WI38 (cell line): ENCODE data around the gene SDC3.

Experiments used
- H3K4me3 ChIP-seq: 2 replicates; pipeline ENCODE4 v1.5.1; 2011; ENCODE audit warnings: low read depth, mild to moderate bottlenecking, control low read depth, low read length
- TF ChIP-seq, protein P1 (sequence below): IDR thresholded peaks from 2 replicates; pipeline ENCODE4 v1.5.1; 2012; ENCODE audit warnings: low read depth, mild to moderate bottlenecking, control low read depth, low read length

The SDC3 gene

DNA sequence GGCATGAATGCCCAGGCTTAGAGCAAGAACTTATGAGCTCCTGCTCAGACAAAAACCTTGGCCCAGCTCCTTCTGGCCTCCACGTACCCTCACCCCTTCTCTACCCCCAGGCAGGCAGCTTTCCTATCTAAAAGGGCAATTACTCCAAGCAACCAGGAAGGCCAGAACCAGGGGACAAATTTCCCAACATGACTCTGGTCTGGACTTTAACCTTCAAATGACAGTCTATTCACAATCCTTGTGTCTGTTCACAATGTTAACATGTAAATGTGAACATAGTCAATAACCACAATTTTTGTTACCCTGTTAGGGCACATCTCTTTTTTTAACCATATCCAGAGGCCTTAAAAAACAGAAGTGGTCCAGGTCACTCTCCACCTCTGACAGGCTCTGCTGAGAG lies 86.6 kb downstream of the SDC3 start:
- H3K4me3 ChIP-seq: no peak overlapping the region
- TF ChIP-seq, protein P1, sequence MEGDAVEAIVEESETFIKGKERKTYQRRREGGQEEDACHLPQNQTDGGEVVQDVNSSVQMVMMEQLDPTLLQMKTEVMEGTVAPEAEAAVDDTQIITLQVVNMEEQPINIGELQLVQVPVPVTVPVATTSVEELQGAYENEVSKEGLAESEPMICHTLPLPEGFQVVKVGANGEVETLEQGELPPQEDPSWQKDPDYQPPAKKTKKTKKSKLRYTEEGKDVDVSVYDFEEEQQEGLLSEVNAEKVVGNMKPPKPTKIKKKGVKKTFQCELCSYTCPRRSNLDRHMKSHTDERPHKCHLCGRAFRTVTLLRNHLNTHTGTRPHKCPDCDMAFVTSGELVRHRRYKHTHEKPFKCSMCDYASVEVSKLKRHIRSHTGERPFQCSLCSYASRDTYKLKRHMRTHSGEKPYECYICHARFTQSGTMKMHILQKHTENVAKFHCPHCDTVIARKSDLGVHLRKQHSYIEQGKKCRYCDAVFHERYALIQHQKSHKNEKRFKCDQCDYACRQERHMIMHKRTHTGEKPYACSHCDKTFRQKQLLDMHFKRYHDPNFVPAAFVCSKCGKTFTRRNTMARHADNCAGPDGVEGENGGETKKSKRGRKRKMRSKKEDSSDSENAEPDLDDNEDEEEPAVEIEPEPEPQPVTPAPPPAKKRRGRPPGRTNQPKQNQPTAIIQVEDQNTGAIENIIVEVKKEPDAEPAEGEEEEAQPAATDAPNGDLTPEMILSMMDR: no peak

DNA sequence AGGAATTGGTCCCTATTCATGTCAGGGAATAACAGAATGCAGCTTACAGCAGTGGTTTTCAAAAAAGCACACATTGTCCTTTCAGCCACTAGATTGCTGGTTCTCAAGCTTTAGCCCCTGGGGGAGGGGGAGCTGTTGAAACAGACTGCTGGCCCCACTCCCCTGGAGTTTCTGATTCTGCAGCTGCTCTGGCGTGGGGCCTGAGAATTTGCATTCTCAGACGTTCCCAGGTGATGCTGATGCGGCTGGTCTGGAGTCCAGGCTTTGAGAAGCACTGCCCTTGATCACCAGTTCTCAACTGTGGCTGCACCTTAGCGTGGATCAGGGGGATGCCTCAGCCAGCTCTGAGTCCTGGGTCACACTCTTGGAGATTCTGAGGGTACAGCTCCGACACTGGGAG lies 88.3 kb downstream of the SDC3 start:
- TF ChIP-seq, protein P1: no peak

More for the DNA sequence above, 88.3 kb downstream of the SDC3 start:
- no peak overlapping the region for H3K4me3 ChIP-seq
